DMS53 (cell line): ENCODE data around the gene HSPBP1.

Source experiments
- DNase-seq: peaks from one replicate; lab custom pipeline; 2025; lab: John Stamatoyannopoulos, UW

Gene HSPBP1

DNA sequence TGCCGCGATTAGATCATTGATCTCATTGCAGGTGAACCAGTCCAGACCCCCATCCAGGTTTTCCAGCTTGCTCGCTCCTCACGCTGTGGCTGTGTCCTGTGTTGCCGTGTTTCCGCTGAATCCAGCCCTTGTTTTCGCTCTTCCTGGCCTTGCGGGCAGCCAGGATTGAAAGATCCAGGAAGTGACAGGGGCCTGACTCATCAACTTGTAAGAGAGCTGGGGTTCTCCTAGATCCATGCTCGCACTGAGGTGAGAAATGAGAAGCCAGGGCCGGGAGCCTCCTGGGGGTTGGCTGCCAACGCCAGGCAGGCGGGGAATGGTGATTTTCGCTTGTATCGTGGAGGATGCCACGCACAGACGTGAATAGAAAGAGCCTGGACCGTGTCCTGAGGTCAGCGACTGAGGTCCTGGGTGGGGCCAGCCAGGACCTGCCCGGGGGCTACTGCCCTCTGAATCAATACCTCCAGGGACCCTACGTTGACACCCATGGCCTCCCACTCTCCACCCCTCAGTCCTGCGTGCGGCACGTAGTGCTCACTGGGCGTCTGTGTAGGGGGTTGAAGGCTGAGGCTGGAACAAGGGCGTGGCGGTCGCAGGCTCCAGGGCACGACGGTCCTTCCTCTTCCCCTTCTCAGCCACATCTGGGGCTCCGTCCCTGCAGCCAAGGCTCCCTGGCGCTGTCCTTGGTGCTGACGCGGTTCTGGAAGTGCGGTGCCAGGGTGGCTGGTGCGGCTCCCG lies 63.3 kb downstream of the HSPBP1 start:
- DNase-seq = peak; percentile 99

DNA sequence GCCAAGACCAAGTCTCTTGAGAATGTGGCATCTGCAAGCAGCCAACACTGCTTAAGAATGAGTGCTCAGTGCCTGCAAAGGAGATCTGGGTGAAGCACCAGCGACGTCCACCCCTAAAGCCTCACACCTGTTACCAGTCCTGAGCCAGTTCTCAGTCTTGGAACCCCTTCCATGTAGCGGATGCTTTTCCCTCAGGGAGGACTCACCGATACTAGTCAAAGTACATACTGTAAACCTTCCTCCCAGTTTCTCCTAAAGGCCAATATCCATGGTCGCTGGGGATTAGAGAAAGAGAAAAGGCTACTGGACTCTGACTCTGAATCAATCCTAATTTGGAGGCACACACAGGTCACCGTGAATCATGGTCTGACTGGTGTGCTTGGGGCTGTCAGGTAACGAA lies 66.4 kb downstream of the HSPBP1 start:
- no peak for DNase-seq

DNA sequence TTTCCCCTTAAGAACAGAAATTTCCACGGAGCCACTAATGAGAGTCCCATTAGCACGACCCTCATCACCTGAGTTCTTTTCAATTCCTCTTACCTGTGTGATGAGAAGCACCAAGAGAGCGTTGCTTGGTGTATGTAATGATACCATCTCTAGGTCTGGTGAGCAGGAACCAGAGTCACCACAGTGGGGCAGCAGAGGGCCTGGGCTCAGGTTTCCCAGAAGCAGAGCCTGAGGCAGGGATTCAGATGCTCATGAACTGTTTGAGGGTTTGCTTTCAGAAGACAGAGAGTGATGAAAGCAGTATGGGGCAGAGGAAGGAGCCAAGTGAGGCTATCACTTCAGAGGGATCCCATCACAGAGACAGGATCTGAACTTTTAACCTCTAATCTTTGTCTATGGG lies 67.5 kb downstream of the HSPBP1 start:
- DNase-seq = peak; percentile 59
